Astrocyte of the cerebellum (primary cell): ENCODE measurements around the gene AVPR1B.

Source experiments
- DNase-seq: peaks from one replicate; pipeline ENCODE4 v3.0.0-alpha.2; 2011; ENCODE audit warnings: low read depth
- H3K4me3 ChIP-seq: 2 replicates; pipeline ENCODE4 v1.5.1; 2011; ENCODE audit warnings: mild to moderate bottlenecking, low read depth, low read length, moderate library complexity
- in situ Hi-C: cut with HindIII; loops from 2 replicates; pipeline ENCODE4 v1.10.0; 2017; ENCODE audit warnings: low sequenced_read_pairs
- TF ChIP-seq, protein P1 (sequence below): IDR thresholded peaks from 2 replicates; pipeline ENCODE4 v1.5.1; 2012; ENCODE audit warnings: low read length, low read depth, moderate library complexity, mild to moderate bottlenecking; ENCODE audit errors: missing control alignments

AVPR1B gene

DNA sequence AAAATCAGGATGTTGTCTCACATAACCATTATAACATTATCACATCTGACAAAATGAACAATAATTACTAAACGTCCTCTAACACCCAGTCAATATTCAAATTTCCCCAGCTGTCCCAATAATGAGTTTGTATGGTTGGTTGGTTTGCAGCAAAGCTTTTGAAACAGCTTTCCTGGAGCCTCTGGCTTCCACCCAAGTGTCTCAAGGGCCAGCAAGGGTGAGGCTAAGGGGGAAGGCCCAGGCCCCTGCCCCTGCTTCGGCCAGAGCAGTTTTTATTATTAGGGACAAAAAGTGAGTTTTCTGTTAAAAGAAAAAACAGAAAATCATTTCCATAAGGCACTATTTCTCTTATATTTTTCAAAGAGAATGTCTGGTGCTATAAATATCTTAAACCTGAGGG lies 19.1 kb upstream of the AVPR1B start:
- H3K4me3 ChIP-seq: no peak overlapping the region
- TF ChIP-seq, protein P1, sequence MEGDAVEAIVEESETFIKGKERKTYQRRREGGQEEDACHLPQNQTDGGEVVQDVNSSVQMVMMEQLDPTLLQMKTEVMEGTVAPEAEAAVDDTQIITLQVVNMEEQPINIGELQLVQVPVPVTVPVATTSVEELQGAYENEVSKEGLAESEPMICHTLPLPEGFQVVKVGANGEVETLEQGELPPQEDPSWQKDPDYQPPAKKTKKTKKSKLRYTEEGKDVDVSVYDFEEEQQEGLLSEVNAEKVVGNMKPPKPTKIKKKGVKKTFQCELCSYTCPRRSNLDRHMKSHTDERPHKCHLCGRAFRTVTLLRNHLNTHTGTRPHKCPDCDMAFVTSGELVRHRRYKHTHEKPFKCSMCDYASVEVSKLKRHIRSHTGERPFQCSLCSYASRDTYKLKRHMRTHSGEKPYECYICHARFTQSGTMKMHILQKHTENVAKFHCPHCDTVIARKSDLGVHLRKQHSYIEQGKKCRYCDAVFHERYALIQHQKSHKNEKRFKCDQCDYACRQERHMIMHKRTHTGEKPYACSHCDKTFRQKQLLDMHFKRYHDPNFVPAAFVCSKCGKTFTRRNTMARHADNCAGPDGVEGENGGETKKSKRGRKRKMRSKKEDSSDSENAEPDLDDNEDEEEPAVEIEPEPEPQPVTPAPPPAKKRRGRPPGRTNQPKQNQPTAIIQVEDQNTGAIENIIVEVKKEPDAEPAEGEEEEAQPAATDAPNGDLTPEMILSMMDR: no peak
- DNase-seq: no peak
- in situ Hi-C loops: no loop called here

DNA sequence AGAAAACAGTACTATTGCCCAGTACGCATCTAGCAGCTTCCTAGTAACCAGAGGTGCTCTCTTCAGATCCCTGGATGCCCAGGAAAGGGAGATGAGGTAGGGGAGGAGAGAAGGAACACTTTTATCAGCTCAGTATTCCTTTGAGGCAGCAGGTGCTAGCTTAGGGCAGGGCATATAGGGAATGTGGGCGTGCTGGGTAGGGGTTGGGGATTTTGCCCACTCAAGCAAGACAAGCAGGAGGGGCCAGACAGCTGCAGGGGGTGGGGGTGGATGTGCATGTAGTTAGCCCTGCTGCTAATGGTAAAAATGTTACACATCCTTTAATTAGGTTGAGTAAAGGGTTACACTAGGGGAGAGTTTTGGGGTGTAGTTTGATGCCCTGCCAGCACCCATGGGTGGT lies 18.1 kb upstream of the AVPR1B start:
- TF ChIP-seq, protein P1: no peak
- in situ Hi-C loops: no loop called here
- DNase-seq: no peak
- no peak overlapping the region for H3K4me3 ChIP-seq

DNA sequence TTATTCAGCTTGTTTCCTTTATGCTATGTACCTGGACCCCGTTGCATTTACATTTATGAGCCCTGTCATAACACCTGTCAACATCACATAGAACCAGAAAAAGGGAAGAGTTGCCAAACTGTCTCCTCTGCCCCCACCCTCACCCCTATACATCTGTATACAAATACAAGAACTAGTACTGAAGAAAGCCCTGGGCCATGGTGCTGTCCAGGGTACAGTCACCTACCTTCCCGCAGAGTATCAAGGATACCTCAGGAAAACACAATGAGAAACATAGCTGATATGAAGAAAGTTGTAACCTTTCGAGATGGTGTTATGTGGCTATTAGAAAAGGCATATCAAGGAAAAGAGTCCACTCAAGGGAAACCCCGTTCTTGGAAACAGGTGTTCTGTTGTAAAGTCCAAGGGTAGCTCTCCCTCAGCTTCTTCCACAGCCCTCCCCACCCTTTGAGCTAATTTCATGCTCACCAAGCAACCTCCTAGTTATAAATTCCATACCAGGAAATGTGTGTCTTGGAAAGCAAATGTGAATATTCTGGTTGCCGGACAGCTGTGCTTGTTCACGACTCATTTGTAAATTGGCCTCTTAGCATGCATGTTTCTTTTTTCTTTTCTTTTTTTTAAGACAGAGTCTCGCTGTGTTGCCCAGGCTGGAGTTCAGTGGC lies 16.7 kb upstream of the AVPR1B start:
- DNase-seq: no peak
- TF ChIP-seq, protein P1: no peak
- no peak overlapping the region for H3K4me3 ChIP-seq
- in situ Hi-C loops: no loop called here

DNA sequence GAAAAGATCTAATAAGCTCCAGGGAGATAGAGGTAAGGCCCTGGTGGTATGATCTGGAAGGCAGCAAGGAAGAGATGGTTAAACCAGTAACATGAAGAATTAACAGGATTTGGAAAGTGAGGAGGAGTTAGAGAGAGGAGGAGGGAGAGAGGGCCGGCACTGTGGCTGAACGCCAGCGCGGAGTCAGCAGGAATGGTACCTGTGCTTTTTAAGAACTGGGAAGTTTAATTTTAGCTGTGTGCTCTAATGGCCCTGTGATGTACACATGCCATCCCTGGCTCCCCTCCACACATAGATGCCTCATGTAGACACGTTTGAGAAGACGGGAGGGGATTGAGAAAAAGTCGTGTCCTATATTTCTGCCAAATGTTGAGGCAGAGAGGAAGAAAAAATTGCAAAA lies 13.8 kb upstream of the AVPR1B start:
- no peak overlapping the region for H3K4me3 ChIP-seq
- in situ Hi-C loops: no loop called here
- TF ChIP-seq, protein P1: no peak
- no peak for DNase-seq

DNA sequence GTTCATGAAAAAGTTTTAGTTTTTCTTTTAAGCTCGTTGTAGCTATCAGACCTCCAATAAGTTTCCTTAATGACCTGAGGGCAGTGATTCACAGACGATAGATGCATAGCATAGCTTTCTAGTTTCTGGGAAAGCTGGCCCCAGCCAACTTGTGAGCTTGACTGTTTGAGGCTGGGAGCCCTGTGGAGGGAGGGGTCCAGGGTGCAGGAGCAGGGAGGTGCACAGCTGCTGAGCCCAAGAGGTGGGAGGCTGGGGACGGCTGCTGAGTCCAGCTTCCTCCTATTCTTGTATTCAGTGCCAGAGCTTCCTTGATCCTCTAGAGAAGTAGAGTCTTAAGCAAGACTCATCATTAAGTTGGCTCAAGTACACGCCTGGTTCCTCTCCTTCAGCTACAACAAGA lies 11.0 kb upstream of the AVPR1B start:
- TF ChIP-seq, protein P1: no peak
- no peak for DNase-seq
- H3K4me3 ChIP-seq: no peak overlapping the region
- in situ Hi-C loops: no loop called here

DNA sequence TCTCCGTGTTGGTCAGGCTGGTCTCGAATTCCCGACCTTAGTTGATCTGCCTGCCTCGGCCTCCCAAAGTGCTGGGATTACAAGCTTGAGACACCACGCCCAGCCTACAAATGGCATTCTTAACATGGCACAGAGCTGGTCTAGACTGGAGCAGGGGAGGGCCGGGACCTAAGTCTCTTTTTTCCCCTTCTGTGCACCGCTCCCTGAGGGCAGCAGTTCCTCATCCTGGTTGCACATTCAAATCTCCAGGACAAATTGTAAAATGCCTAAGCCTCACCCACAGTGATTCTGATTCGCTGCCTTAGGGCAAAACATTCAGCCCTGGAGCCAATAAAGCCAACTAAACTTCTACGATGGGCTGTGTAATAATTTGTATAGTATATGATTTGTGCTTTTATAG lies 10.1 kb upstream of the AVPR1B start:
- no peak overlapping the region for H3K4me3 ChIP-seq
- in situ Hi-C loops: no loop called here
- TF ChIP-seq, protein P1: no peak
- no peak for DNase-seq
